Medulla oblongata (tissue), 1 donor: ENCODE data around the gene OPN3.
"Not testable (repeated sequence)": the region's sequence is repeated elsewhere in the genome, so short reads cannot be mapped to it uniquely, and the experiment has no call there.

ENCODE experiments used
- DNase-seq: peaks from one replicate; pipeline ENCODE4 v3.0.0-alpha.2; 2015; ENCODE audit errors: extremely low spot score

The OPN3 gene, protein sequence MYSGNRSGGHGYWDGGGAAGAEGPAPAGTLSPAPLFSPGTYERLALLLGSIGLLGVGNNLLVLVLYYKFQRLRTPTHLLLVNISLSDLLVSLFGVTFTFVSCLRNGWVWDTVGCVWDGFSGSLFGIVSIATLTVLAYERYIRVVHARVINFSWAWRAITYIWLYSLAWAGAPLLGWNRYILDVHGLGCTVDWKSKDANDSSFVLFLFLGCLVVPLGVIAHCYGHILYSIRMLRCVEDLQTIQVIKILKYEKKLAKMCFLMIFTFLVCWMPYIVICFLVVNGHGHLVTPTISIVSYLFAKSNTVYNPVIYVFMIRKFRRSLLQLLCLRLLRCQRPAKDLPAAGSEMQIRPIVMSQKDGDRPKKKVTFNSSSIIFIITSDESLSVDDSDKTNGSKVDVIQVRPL

GRCh38 chr1:241640149-241640866 lies at the start of gene OPN3, which contains the start of gene CHML:
OPN3 (minus strand) TSS chr1:241640369; CDS start chr1:241640254, 115 bp downstream.
CHML (minus strand) TSS chr1:241640369; CDS start chr1:241635766, 4,603 bp downstream.
- peak; percentile 94 for DNase-seq

- no peak for DNase-seq
Measured at GRCh38 chr1:241688940-241689368, 48.8 kb upstream of the OPN3 start.

DNA sequence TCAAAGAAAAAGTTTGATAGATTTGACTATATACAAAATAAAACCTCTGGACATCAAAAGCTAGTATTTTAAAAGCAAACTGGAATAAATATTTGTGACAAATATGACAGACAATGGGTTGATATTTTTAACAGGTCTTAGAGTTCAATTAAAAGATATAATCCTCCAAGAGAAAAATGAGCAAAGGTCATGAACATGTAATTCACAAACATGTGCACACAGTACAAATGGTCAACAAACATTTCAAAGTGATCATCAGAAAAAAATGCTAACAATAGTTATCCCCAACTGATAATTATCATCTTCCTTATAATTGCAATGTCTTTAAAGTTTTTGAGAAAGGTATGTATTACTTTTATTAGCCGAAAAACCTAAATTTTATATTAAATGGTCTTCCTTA lies 43.9 kb upstream of the OPN3 start:
- no peak for DNase-seq

- no peak for DNase-seq
Measured at GRCh38 chr1:241682921-241683320, 42.8 kb upstream of the OPN3 start.

GRCh38 chr1:241681861-241682448 lies 41.8 kb upstream of the OPN3 start:
- DNase-seq: not testable (repeated sequence)

DNA sequence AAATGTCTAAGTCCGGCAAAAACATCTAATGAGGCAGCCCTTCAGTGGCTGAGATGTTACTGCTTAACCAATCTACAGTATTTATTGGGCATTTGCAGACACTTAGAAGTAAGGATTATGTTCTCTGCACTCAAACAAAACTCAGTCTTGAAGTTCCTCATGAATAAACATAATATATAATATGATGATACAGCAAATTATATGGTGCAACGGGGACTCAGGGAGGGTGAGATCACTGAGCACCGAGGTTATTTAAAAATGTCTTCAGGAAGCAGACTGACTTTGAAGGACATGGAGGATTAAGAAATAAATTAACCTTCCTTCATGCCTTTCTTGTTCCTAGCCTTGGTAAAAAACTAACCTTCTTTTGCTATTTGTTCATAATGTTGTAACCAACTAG lies 39.8 kb upstream of the OPN3 start:
- no peak for DNase-seq

DNA sequence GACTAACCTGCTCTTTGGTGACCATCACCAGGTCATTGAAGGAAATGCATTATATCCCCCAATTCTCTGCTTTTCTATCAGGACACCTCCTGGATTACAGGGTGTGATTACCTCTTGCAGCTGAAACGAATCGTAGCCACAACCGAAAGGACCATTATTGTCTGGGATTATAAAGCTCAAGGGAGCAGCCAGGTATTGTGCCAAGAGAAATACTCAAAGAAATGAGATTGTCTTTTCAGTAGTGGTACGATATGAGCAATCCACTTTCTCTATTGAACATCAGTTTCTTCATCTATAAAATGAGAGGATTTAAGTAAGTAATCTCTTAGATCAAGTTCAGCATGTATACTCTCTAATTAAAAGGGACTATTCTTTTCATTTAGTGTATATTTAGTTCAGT lies 39.2 kb upstream of the OPN3 start:
- no peak for DNase-seq

GRCh38 chr1:241678536-241678935 lies 38.4 kb upstream of the OPN3 start:
- no peak for DNase-seq

- no peak for DNase-seq
Measured at GRCh38 chr1:241677201-241677600, 37.0 kb upstream of the OPN3 start.

- DNase-seq: no peak
Measured at GRCh38 chr1:241675983-241676382, 35.8 kb upstream of the OPN3 start.

DNA sequence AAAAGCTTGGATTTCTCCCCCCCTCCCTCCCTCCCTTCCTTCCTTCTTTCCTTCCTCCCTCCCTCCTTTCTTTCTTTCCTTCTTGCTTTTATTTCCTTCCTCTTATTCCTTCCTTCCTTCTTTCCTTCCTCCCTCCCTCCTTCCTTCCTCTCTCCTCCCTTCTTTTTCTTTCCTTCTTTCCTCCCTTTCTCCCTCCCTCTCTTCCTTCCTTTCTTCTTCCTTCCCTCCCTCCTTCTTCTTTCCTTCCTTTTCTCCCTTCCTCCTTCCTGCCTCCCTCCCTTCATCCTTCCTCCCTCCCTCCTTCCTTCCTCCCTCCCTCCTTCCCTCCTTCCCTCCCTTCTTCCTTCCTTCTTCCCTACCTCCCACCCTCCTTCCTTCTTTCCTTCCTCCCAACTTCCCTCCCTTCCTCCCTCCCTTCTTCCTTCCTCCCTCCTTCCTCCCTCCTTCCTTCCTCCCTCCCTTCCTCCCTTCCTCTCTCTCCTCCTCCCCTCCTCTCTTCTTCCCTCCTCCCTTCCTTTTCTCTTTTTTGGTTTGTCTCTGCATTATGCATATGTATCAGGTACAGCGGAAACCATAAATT lies 34.7 kb upstream of the OPN3 start:
- DNase-seq: no peak

DNA sequence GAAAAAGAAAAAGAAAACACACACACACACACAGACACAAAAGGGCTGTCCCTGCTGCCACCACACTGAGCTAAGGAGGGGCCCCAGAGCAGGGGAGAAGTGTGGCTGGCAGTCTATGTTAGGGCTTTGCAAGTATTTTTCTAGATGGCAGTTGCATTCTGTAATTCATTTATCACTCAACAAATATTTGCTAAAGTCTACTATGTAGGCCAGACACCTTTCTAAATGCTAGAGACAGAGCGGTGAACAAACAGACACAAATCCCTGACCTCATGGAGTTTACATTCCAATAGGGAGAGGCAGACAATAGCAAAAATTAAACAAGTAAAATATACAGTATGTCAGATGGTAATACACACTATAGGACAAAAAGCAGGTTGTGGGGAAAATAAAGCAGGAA lies 32.1 kb upstream of the OPN3 start:
- DNase-seq: no peak

GRCh38 chr1:241666419-241666818 lies 26.2 kb upstream of the OPN3 start:
- DNase-seq: no peak

DNA sequence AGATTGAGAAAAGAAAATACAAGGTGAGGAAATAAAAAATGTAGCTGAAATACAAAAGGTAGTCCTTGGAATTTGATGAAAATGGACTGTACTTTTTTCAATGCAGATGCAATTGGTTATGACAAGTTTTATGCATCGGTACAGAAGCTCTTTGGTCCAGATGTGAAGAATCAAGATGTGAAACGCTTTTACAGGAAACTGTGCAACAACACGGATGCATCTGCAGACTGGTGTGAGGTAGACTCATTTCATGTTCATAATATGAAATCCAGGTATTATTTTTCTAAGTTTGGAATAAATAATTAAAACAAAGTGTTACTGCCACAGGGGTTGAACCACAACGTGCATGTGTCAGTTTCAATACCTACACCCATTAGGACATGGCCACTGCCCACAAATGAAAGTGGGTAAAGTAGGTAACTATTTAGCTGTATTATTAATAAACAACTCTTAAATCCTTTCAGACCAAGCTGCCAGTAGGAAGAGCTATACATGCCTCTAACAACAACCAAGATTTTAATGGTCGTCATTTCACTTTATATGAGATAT lies 20.3 kb upstream of the OPN3 start:
- no peak for DNase-seq

- not testable (repeated sequence) for DNase-seq
Measured at GRCh38 chr1:241659016-241659415, 18.8 kb upstream of the OPN3 start.

DNA sequence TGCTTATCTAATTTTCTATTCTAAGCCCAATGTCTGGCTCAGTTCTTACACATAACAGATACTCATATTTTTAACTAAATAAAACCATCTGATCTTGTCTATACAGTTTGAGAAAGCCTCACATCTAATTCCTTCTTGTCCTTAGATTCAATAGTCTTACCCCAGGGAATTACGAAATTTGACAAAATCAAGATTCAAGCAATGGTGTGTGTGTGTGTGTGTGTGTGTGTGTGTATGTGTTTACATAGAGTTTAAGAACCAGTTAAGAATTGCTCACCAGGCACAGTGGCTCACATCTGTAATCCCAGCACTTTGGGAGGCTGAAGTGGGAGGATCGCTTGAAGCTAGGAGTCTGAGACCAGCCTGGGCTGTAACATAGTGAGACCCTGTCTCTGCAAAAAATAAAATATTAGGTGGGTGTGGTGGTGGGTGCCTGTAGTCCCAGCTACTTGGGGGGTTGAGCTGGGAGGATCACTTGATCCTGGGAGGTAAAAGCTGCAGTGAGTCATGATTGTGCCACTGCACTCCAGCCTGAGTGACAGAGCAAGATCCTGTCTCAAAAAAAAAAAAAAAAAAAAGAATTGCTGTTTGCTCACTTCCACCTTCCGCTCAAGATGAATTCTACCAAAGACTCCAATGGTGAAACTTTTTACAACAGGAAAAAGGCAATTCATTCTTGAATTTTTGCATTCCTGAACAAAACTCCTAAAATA lies 18.1 kb upstream of the OPN3 start:
- no peak for DNase-seq

DNA sequence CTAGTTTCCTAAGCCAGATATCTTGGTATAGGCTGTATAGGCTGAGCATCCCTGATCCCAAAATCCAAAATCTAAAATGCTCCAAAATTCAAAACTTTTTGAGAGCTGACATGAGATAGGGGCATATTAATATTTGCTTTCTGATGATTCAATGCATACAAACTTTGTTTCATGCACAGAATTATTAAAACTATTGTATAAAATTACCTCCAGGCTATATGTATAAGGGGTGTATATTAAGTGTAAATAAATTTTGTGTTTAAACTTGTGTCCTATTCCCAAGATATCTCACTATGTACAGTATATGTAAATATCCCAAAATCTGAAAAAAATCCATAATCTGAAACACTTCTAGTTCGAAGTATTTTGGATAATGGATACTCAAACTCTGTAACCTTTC lies 14.5 kb upstream of the OPN3 start:
- no peak for DNase-seq

GRCh38 chr1:241654019-241654418 lies 13.8 kb upstream of the OPN3 start:
- no peak for DNase-seq

DNA sequence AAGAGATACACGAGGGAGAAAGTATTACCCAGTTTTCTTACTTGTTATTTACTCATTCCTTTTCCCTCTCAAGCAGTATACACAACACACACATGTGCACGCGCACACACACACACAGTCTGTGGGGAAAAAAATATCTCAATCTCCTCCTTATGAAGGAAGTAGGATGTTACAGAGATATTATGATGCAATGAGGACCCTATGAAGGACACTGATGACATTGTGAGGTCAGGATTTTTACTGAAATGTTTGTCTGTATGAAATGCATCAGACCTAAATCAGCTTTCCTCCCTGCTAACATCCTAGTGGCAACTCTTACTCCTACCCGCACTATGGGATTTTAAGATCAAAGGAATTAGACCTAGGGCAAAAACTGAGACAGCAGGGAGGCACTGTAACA lies 11.8 kb upstream of the OPN3 start, which contains the start of gene WDR64:
Gene WDR64 (plus strand): TSS at position 270 of the 400 bp plus-strand sequence. CDS start 204 bp downstream, outside the sequence.
- no peak for DNase-seq

- no peak for DNase-seq
Measured at GRCh38 chr1:241648159-241648558, 8.0 kb upstream of the OPN3 start.

DNA sequence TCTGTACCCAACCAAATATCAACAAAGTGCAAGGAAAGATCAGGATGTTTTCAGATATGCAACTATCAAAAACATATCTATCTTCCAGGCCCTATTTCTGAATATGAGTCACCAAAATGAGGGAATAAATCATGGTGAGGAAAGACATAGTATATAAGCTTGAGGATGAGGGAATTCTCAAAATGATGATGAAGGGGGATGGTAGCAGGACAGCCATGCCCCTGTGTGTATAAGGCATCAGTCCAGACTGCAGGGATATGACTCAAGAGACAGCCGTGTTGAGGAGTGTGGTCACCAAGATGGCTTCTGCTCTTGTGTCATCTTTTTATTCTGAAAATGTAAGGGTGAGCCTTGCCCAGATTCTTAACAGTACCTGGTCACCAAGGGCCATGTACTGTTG lies 7.5 kb upstream of the OPN3 start:
- DNase-seq: no peak
